HG03045 (cell line): ENCODE results near the gene SLC22A3.
"Not testable (repeated sequence)": the region's sequence is repeated elsewhere in the genome, so short reads cannot be mapped to it uniquely, and the experiment has no call there.

Source experiments
- ATAC-seq: cut with Tn5 transposase; IDR thresholded peaks from one replicate; pipeline ENCODE4 v1.9.1; 2021; ENCODE audit warnings: mild to moderate bottlenecking, moderate library complexity; ENCODE audit not compliant: unreplicated experiment

Gene SLC22A3

DNA sequence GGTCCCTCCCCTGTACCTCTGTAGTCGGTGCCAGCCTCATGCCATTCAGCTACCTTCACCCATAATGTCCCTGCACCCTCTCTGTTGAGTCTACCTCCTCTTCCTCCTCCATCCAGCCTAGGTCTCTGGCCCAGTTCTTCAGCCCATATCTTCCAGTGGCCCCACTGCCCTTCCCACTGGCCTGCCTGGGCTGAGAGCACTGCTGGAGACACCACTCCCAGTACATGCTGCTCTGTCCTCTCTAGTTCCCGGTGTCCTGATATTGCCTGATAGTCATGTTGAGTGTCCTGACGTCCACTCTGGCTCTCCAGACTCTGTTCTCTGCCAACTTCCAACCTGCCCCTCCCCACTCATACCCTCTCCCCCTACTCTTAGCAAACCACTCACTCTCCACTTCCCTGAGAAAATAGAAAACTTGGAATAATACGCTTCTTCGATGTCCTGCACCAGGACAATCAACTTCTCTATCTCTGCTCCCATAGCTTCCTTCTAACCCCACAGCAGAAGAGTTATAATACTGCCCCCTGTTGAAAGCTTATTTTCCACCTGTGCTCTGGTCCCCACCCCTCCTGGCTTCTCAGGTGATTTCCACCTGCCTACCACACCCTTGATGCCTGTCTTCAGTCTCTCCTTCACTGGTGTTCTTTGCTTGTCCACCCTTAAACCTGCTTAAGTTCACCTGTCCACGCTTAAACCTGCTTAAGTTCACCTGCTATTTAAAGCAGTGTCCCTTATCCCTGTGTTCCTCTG lies 19.8 kb downstream of the SLC22A3 start:
- no peak for ATAC-seq

- ATAC-seq: no peak
These were observed 20.5 kb downstream of the SLC22A3 start for GRCh38 chr6:160368670-160369069.

DNA sequence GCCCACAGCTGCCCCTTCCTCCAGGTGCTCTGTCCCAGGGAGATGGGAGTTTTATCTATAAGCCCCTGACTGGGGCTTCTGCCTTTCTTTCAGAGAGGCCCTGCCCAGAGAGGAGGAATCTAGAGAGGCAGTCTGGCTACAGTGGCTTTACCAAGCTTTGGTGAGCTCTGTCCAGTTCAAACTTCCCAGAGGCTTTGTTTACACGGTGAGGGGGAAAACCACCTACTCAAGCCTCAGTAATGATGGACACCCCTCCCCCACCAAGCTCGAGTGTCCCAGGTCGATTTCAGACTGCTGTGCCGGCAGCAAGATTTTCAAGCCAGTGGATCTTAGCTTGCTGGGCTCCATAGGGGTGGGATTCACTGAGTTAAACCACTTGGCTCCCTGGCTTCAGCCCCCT lies 25.4 kb downstream of the SLC22A3 start:
- not testable (repeated sequence) for ATAC-seq

DNA sequence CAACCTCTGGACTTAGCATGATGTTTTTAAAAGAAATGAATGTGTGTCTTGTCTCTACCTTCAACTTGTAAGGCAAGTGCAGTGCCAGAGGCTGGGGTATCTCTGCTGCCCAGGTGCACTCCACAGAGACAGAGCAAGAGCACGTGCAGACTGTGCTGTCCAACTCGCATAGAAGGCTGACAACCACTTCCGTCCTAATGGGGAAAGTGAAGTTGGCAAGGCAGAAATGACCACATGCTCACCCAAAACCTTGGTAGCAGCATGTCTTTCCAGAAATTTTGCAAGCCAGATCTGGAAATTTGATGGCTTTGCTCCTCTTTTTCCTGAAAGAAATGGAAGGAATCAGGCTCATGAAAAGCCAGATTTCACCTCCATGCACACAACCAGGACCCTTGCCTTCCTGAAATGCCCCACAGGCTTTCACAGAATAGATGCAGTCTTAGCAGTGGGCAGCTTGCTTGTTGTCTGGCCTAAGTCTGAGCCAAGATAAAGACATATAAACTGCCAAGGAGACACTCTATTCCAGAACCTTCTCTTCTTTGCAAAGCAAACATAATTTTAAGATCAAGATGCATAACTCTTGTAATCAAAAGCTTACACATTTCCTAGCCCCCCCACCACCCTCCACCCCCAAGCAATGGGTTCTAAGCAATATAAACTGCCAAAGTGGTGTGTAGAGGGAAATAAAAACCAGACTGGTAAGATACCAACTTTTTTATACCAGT lies 26.8 kb downstream of the SLC22A3 start:
- ATAC-seq: no peak

DNA sequence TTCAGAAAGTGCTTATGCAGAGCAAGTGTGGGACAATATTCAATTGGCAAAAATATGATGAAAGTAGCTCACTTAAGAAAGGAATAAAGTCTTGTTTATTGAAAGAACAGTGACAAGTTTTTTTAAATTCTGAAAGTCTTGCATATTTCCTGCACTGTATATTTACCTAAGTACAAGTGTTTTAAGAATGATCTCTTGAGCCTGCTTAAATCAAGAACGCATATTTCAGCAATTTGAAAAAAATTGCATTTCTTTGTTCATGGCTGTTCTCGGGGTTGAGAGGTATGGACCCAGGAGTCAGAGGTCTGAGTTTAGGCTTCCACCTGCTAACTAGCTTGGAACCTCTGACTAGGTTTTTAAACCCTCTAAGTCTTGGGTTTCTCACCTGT lies 27.4 kb downstream of the SLC22A3 start:
- no peak for ATAC-seq

- ATAC-seq: no peak
These were observed 28.3 kb downstream of the SLC22A3 start for GRCh38 chr6:160376445-160376844.

DNA sequence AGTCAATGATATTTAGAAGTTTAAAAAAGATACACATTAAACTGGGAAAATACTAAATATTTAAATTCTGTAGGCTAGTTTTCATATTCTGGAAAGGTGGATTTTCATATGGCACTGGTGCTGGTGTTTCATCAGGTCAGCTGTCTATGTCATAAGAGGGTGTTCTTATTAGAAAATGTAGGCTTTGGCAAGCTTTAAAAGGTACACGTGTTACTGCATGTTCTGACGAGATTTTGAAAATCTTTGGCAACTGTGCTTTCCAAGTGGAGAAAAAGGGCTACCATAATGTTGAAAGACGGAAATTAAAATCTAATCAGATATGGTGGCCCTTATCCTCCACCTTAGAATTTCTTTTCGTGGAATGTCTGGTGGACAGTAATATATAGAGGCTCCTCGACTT lies 30.0 kb downstream of the SLC22A3 start:
- ATAC-seq: no peak

DNA sequence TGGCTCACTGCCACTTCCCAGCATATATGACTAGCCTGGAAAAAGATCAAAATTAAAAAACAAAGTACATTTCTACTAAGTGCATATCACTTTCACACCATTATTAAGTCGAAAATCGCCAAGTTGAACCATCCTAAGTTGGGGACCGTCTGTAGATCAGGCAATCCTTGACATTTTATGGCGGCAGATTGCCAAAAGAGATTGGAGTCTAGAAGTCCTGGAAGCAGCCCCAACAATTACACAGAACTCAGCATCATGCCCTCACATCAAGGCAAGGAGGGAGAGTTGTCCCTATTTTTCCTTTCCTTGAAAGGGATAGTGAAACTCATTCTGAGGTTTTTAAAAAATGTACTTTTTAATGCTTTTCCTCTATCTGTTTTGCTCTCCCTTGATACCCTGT lies 30.7 kb downstream of the SLC22A3 start:
- ATAC-seq: no peak

DNA sequence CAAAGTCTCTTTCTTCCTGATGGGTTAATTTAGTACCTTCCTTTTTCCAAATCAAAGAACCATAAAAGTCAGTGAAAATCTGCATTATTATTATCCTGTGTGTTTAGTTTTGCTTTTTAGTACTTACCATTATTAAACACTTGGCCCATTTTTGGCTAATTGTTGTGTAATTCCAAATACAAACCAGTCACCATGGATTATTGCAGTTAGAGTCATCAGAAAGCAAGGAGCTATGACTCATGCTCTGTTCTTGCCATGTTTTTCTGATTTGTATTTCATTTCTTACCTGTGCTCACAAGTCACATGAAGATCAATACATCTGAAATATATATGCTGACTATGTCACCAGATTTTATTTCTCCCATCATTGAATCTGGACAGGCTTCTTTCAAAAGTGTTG lies 31.3 kb downstream of the SLC22A3 start:
- ATAC-seq: no peak

DNA sequence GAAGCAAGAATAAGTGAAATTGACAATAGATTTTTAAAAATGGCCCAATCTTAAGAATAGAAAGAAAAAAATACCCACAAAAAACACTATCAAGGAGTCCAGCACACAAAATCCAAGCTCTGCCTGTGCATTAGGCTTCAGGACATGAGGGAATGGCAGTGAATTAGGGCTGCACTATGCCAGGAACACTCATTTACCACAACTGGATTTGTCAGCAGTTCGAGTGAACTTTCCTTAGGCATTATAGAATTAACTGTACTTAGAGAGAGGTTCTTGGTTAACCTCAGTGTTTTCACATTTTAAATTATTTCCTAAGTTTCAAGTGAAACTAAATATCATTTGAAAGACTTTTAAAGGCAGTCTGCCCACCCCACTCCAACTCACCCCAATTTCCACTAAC lies 34.8 kb downstream of the SLC22A3 start:
- ATAC-seq: no peak

DNA sequence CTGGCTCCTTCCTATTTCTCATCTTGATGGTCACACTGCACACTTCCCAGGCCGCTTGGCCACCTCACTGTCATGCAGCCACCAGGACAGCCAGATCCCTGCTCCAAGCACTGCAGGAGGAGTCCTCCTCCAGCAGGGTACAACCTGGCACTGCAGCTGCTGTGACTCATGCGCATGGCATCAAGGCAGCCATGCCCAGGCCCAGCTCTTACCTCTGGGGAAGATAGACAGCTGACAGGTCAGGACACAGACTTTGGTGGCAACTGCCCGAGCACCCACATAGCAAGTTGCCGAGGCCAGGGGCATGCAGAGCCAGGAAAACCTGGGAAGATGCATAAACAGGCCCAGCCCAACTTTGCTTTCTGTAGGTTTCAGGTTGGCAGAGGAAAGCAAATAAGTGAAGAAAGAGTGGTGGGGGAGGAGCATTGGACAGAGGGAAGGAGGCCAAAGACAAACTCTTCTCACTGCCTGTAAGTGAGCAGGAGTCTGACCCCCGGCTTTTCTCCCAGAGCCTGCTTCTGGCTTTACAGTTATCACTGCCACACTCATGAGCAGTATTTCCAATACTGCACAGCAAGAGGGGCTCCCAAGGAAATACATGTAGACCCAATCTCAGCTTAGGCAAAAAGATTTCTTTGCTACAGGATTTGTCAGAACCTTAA lies 38.8 kb downstream of the SLC22A3 start:
- no peak for ATAC-seq

DNA sequence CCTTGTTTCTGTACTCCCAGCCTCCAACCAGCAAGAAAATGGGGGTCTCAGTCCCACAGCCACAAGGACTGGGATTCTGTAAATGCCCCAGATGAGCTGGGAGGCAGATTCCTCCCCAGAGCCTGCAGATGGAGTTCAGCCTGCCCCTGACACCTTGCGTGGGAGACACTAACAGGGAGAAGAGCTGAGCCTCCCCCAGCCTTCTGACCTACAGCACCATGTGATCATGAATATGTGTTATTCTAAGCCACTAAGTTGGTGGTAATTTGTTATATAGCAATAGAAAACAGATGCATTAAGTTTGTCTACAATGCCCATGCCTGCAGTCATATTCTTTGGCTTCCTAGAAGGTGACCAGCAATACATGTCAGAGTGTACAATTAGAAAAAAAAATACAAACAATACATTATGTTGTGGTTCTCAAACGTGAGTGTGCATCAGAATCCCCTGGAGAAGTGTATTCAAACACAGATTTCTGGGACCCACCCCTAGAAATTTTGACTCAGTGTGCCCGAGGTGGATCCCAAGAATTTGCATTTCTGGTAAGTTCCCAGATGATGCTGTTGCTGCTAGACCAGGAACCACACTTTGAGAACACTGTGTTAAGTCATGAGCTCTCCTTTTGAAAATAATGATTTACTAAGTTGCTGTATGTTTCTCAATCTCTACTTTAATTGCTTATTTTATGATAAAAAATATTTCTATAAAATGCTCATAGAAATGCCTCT lies 39.9 kb downstream of the SLC22A3 start:
- no peak for ATAC-seq

GRCh38 chr6:160388922-160389321 lies 40.7 kb downstream of the SLC22A3 start:
- ATAC-seq: no peak

DNA sequence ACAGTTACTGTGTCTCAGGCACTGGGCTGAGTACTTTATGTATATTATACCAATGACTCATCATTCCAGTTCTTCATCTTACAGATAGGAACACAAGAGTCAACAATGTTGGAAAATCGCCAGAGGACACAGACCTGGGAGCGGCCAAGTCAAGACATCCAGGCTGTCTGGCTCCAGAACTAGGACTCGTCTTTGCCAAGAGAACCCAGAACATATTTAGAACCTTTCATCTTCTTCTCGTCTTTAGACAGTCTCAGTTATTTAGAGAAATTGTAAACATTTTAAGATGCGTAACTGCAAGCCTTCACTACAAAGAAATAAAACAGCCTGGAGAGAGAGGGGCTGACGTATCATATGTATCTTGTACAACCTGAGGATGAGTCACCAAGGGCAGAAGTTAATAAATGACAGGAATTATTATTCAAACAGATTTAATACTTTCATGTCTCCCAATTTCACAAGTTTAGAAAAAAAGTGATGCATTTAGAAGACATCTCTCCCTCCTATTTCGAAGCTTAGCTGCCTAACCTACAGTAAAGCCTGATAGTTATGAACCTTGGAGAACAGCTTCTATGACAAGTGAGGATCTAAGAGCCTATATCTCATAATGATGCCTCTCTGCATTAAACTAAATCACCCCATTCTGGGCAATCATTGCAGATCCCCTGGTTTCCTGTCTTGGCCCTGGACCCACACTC lies 43.4 kb downstream of the SLC22A3 start:
- no peak for ATAC-seq

- not testable (repeated sequence) for ATAC-seq
These were observed 45.3 kb downstream of the SLC22A3 start for GRCh38 chr6:160393442-160393841.

DNA sequence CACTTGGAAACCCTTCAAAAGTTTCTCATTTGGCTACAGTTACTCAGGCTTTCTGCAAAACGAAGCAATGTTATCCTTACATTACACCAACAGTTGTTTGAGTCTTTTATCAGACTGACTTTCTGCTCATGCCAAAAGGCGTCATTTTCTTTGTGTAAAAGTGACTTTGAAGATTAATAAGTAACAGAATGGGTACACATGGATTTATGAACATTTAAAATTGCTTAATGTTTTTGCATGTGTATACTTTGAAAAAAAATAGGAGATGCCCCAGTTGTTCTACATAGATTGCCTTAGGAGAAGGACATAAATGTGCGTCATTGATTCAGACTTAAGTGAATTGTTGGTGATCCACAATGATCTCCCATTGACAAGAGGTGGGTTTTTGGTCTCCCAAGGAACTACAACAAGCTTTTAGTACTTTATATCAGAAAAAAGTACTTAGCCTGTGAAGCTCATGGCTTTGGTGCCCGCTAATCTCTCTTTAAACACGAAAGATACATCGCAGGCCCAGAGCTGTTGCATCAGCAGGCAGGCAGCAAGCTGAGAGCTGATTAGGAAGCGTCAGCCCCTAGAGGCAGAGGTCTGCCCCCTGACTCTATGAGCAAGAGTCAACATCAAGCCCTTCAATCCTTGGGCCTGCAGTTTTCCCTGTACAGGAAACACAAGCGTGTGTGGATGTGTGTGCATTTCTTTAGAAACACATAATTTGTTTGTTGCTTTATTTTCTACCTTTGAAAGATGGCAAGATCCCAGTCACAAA lies 45.9 kb downstream of the SLC22A3 start:
- no peak for ATAC-seq

GRCh38 chr6:160394654-160395035 lies 46.5 kb downstream of the SLC22A3 start:
- no peak for ATAC-seq

- ATAC-seq: no peak
These were observed 47.0 kb downstream of the SLC22A3 start for GRCh38 chr6:160395187-160395586.

GRCh38 chr6:160396292-160396691 lies 48.1 kb downstream of the SLC22A3 start:
- ATAC-seq: no peak

GRCh38 chr6:160398674-160399271 lies 50.6 kb downstream of the SLC22A3 start:
- peak; percentile 98 for ATAC-seq
